CD14-positive monocyte (primary cell): Measurements from ENCODE around the gene USP47. TPM values are rescaled to one million over a fixed set of nuclear protein-coding genes. Genes with fewer than 3 reads are reported as not detected.

Experiments used
- DNase-seq, 3 donors: peaks; one replicate each; pipeline ENCODE4 v3.0.0-alpha.2; 2011 to 2022
- H2AFZ ChIP-seq: 2 replicates; pipeline ENCODE4 v1.6.0; 2012; ENCODE audit warnings: mild to moderate bottlenecking, low read depth, low read length, inconsistent platforms; ENCODE audit not compliant: insufficient read depth, poor library complexity, severe bottlenecking
- H3K27ac ChIP-seq, 2 donors: 1 replicate in 1 of 2; 2 replicates in 1 of 2; pipeline ENCODE4 v1.5.1; 2012 to 2013; ENCODE audit warnings: low read length in 2 of 2, control low read depth in 1 of 2, inconsistent platforms in 1 of 2, low read depth in 1 of 2, mild to moderate bottlenecking in 1 of 2
- H3K27me3 ChIP-seq, 2 donors: one replicate each; pipeline versions ENCODE4 v1.6.0 to v1.6.1; 2011 to 2013; ENCODE audit warnings: low read length in 2 of 2; ENCODE audit not compliant: control insufficient read depth in 2 of 2, insufficient read depth in 2 of 2
- H3K36me3 ChIP-seq, 2 donors: replicated peaks in 1 of 2; 1 replicate in 1 of 2; 2 replicates in 1 of 2; pipeline versions ENCODE4 v1.5.1 to v1.6.1; 2012 to 2013; ENCODE audit warnings: low read length in 2 of 2, control low read depth in 1 of 2, inconsistent platforms in 1 of 2, mild to moderate bottlenecking in 1 of 2; ENCODE audit not compliant: insufficient read depth in 2 of 2, control insufficient read depth in 1 of 2
- H3K4me1 ChIP-seq, 2 donors: 1 replicate in 1 of 2; 2 replicates in 1 of 2; pipeline versions ENCODE4 v1.5.1 to v1.6.1; 2012 to 2013; ENCODE audit warnings: low read length in 2 of 2, control low read depth in 1 of 2, inconsistent platforms in 1 of 2, mild to moderate bottlenecking in 1 of 2, moderate library complexity in 1 of 2; ENCODE audit not compliant: insufficient read depth in 2 of 2, control insufficient read depth in 1 of 2
- H3K4me2 ChIP-seq: replicated peaks from 2 replicates; pipeline ENCODE3; 2012; ENCODE audit warnings: low read length, moderate library complexity, mild to moderate bottlenecking; ENCODE audit not compliant: poor library complexity, severe bottlenecking; ENCODE audit errors: extremely low read depth
- H3K4me3 ChIP-seq, 3 experiments: fragments of 200-600 bp in 1 of 3; sonication (generic) in 1 of 3; replicated peaks in 1 of 3; 1 replicate in 2 of 3; 2 replicates in 1 of 3; pipeline ENCODE4 v1.5.1; 2011 to 2013; ENCODE audit warnings: low read length in 3 of 3, mild to moderate bottlenecking in 3 of 3, control low read depth in 2 of 3, low read depth in 2 of 3, inconsistent platforms in 1 of 3, moderate library complexity in 1 of 3
- H3K79me2 ChIP-seq: 2 replicates; pipeline ENCODE4 v1.6.0; 2012; ENCODE audit warnings: mild to moderate bottlenecking, control low read depth, inconsistent platforms, low read length, moderate library complexity; ENCODE audit not compliant: insufficient read depth
- H3K9ac ChIP-seq: 2 replicates; pipeline ENCODE4 v1.6.0; 2017; ENCODE audit warnings: low read length, mild to moderate bottlenecking; ENCODE audit not compliant: insufficient read depth, poor library complexity, severe bottlenecking
- H3K9me3 ChIP-seq, 2 donors: replicated peaks in 1 of 2; 1 replicate in 1 of 2; 2 replicates in 1 of 2; pipeline versions ENCODE4 v1.5.1 to v1.6.1; 2012 to 2013; ENCODE audit warnings: low read length in 2 of 2, control low read depth in 1 of 2; ENCODE audit not compliant: control insufficient read depth in 1 of 2, insufficient read depth in 1 of 2
- H4K20me1 ChIP-seq: 2 replicates; pipeline ENCODE4 v1.6.0; 2012; ENCODE audit warnings: mild to moderate bottlenecking, low read length, control low read depth, moderate library complexity; ENCODE audit not compliant: insufficient read depth
- H3K27ac Mint-ChIP-seq, 7 donors: one replicate each; pipeline ENCODE4 v1.8.0; 2020; ENCODE audit warnings: mild to moderate bottlenecking in 7 of 7, mixed read lengths in 7 of 7, moderate library complexity in 6 of 7, inconsistent platforms in 2 of 7
- H3K27me3 Mint-ChIP-seq, 3 donors: one replicate each; pipeline ENCODE4 v1.8.0; 2021 to 2022; ENCODE audit warnings: low read depth in 3 of 3, mild to moderate bottlenecking in 3 of 3, mixed read lengths in 3 of 3, moderate library complexity in 3 of 3, inconsistent platforms in 1 of 3
- H3K36me3 Mint-ChIP-seq, 2 donors: one replicate each; pipeline ENCODE4 v1.8.0; 2020; ENCODE audit warnings: mixed read lengths in 2 of 2, inconsistent platforms in 1 of 2, mild to moderate bottlenecking in 1 of 2
- H3K4me1 Mint-ChIP-seq: one replicate; pipeline ENCODE4 v1.8.0; 2020; ENCODE audit warnings: mild to moderate bottlenecking, mixed read lengths
- H3K4me3 Mint-ChIP-seq, 2 donors: one replicate each; pipeline ENCODE4 v1.8.0; 2020; ENCODE audit warnings: mild to moderate bottlenecking in 2 of 2, mixed read lengths in 2 of 2, moderate library complexity in 1 of 2
- H3K9me3 Mint-ChIP-seq, 7 donors: one replicate each; pipeline ENCODE4 v1.8.0; 2020 to 2022; ENCODE audit warnings: mixed read lengths in 7 of 7, mild to moderate bottlenecking in 6 of 7, moderate library complexity in 6 of 7, inconsistent platforms in 2 of 7
- CTCF ChIP-seq: fragments of 200-600 bp; IDR thresholded peaks from one replicate; pipeline ENCODE4 v1.8.0; 2022; ENCODE audit warnings: antibody characterized with exemption, mild to moderate bottlenecking
- WGBS: methylation state at CpG from one replicate; pipeline ENCODE4 v1.1.5; 2013; ENCODE audit warnings: missing lambda C conversion rate; ENCODE audit not compliant: insufficient coverage; 5-methylcytosine and 5-hydroxymethylcytosine counted together
- intact Hi-C, 2 donors: fragments of 100-400 bp; cut with micrococcal nuclease; formaldehyde crosslinking; loops; one replicate each; pipeline versions ENCODE4 v1.15.0 to v1.15.1; 2023
- polyA plus RNA-seq, 3 donors: library from polyadenylated mRNA; depleted of rRNA in 1 of 3; unstranded in 2 of 3; stranded (reverse) in 1 of 3; fragments of 300-500 nt in 2 of 3; fragments of >200 nt in 1 of 3; fragmentation: Illumina TruSeq in 2 of 3; gene quantifications; 1 replicate in 2 of 3; 2 replicates in 1 of 3; pipeline ENCODE4 v1.2.3, GENCODE V29; 2012 to 2021

Gene USP47
- polyA plus RNA-seq, 3 donors: 8.1 to 17.5 (median 10.5) TPM

- H3K27ac Mint-ChIP-seq: no peak overlapping the region
- H3K27ac ChIP-seq: no peak overlapping the region
- no peaks in the 10 kb centered on the region for H3K9me3 Mint-ChIP-seq
- no peak for TF ChIP-seq CTCF
- WGBS: 95% methylated on average over 2 of the region's 2 CpGs
- H2AFZ ChIP-seq: no peak overlapping the region
- intact Hi-C loops: no loop called here
- H3K27me3 ChIP-seq: no peaks in the 10 kb centered on the region
- H3K79me2 ChIP-seq: no peaks in the 10 kb centered on the region
- no peaks in the 10 kb centered on the region for H3K36me3 ChIP-seq
- no peaks in the 10 kb centered on the region for H4K20me1 ChIP-seq
- H3K4me3 ChIP-seq: no peak overlapping the region
- no peaks in the 10 kb centered on the region for H3K4me1 ChIP-seq
- H3K4me2 ChIP-seq: no peak overlapping the region
- no peaks in the 10 kb centered on the region for H3K36me3 Mint-ChIP-seq
- H3K27me3 Mint-ChIP-seq: peaks cover 0 to 3% (median 0%) of the 10 kb centered on the region in 3 donors
- H3K9ac ChIP-seq: no peak overlapping the region
- no peaks in the 10 kb centered on the region for H3K9me3 ChIP-seq
- DNase-seq: no peak
- no peak overlapping the region for H3K4me3 Mint-ChIP-seq
- H3K4me1 Mint-ChIP-seq: no peaks in the 10 kb centered on the region
These were observed 128.8 kb downstream of the USP47 start for GRCh38 chr11:11970556-11970955.

- Histone ChIP-seq H3K27ac (no peak overlapping the region), H4K20me1 (no peaks in the 10 kb centered on the region), H3K36me3 (no peaks in the 10 kb centered on the region), H3K4me2 (no peak overlapping the region), H3K9ac (no peak overlapping the region), H3K27me3 (no peaks in the 10 kb centered on the region), H3K79me2 (no peaks in the 10 kb centered on the region), H3K9me3 (no peaks in the 10 kb centered on the region), H3K4me3 (no peak overlapping the region), H3K4me1 (no peaks in the 10 kb centered on the region), H2AFZ (no peak overlapping the region)
- H3K27me3 Mint-ChIP-seq: peaks cover 0 to 3% (median 0%) of the 10 kb centered on the region in 3 donors
- no peaks in the 10 kb centered on the region for H3K9me3 Mint-ChIP-seq
- no peaks in the 10 kb centered on the region for H3K36me3 Mint-ChIP-seq
- TF ChIP-seq CTCF: no peak
- DNase-seq: no peak
- WGBS: 100% methylated on average over 2 of the region's 5 CpGs
- intact Hi-C loops: no loop called here
- no peak overlapping the region for H3K4me3 Mint-ChIP-seq
- no peak overlapping the region for H3K27ac Mint-ChIP-seq
- H3K4me1 Mint-ChIP-seq: no peaks in the 10 kb centered on the region
These were observed 130.3 kb downstream of the USP47 start for GRCh38 chr11:11971906-11972547.
